ENCODE results near the gene EXOSC7.
"Not testable (repeated sequence)": the region's sequence is repeated elsewhere in the genome, so short reads cannot be mapped to it uniquely, and the experiment has no call there.

Gene EXOSC7

GRCh38 chr3:45053805-45054195 is 77.8 kb downstream of the EXOSC7 start:
- H3K36me3 Mint-ChIP-seq (ENCODE audit: low read depth); H3K4me3 Mint-ChIP-seq; H3K9me3 Mint-ChIP-seq; H3K27me3 Mint-ChIP-seq; H3K27ac Mint-ChIP-seq; intact Hi-C loops (cut with micrococcal nuclease): not testable (repeated sequence)
- H3K4me1 Mint-ChIP-seq (ENCODE audit: low read depth) = peaks cover 77% of the 10 kb centered on the region

GRCh38 chr3:45054196-45054857 is 78.3 kb downstream of the EXOSC7 start:
- Mint-ChIP-seq H3K27ac (no peak overlapping the region), H3K36me3 (ENCODE audit: low read depth) (no peaks in the 10 kb centered on the region), H3K27me3 (peaks cover 1% of the 10 kb centered on the region), H3K4me3 (no peak overlapping the region), H3K4me1 (ENCODE audit: low read depth) (peaks cover 73% of the 10 kb centered on the region), H3K9me3 (no peaks in the 10 kb centered on the region)
- intact Hi-C loops (cut with micrococcal nuclease) = no loop called here

GRCh38 chr3:45055032-45055410 is 79.0 kb downstream of the EXOSC7 start:
- Mint-ChIP-seq H3K4me3 (no peak overlapping the region), H3K27ac (no peak overlapping the region)
- intact Hi-C loops (cut with micrococcal nuclease) = loop anchor here (5.0 kb wide), 1 partner anchor 157 kb away; no protein-coding TSS in a partner anchor

GRCh38 chr3:45055411-45056143 is 79.5 kb downstream of the EXOSC7 start:
- H3K36me3 Mint-ChIP-seq (ENCODE audit: low read depth) = no peaks in the 10 kb centered on the region
- H3K4me1 Mint-ChIP-seq (ENCODE audit: low read depth) = peaks cover 61% of the 10 kb centered on the region
- no peaks in the 10 kb centered on the region for H3K9me3 Mint-ChIP-seq
- peaks cover 1% of the 10 kb centered on the region for H3K27me3 Mint-ChIP-seq
- H3K4me3 Mint-ChIP-seq = no peak overlapping the region
- intact Hi-C loops (cut with micrococcal nuclease) = loop anchor here (5.0 kb wide), 1 partner anchor 157 kb away; no protein-coding TSS in a partner anchor
- peak overlapping the region; percentile 20 for H3K27ac Mint-ChIP-seq

More at GRCh38 chr3:45055032-45055410, 79.0 kb downstream of the EXOSC7 start:
- H3K27me3 Mint-ChIP-seq = peaks cover 1% of the 10 kb centered on the region
- peaks cover 66% of the 10 kb centered on the region for H3K4me1 Mint-ChIP-seq (ENCODE audit: low read depth)
- no peaks in the 10 kb centered on the region for H3K36me3 Mint-ChIP-seq (ENCODE audit: low read depth)
- H3K9me3 Mint-ChIP-seq = no peaks in the 10 kb centered on the region

- H3K27me3 Mint-ChIP-seq = no peaks in the 10 kb centered on the region
- peak overlapping the region; percentile 46 for H3K27ac Mint-ChIP-seq
- no peak overlapping the region for H3K4me3 Mint-ChIP-seq
- no peaks in the 10 kb centered on the region for H3K9me3 Mint-ChIP-seq
- H3K4me1 Mint-ChIP-seq (ENCODE audit: low read depth) = peaks cover 66% of the 10 kb centered on the region
- no peaks in the 10 kb centered on the region for H3K36me3 Mint-ChIP-seq (ENCODE audit: low read depth)
- intact Hi-C loops (cut with micrococcal nuclease) = loop anchor here (5.0 kb wide), 1 partner anchor 156 kb away; no protein-coding TSS in a partner anchor
Observed at GRCh38 chr3:45056608-45057301, 80.7 kb downstream of the EXOSC7 start.

- H3K4me3 Mint-ChIP-seq = no peak overlapping the region
- intact Hi-C loops (cut with micrococcal nuclease) = loop anchor here (5.0 kb wide), 1 partner anchor 155 kb away; no protein-coding TSS in a partner anchor
- H3K27me3 Mint-ChIP-seq = no peaks in the 10 kb centered on the region
- H3K9me3 Mint-ChIP-seq = no peaks in the 10 kb centered on the region
- peak overlapping the region; percentile 46 for H3K27ac Mint-ChIP-seq
- H3K4me1 Mint-ChIP-seq (ENCODE audit: low read depth) = peaks cover 64% of the 10 kb centered on the region
- H3K36me3 Mint-ChIP-seq (ENCODE audit: low read depth) = no peaks in the 10 kb centered on the region
Observed at GRCh38 chr3:45057557-45057956, 81.5 kb downstream of the EXOSC7 start.

GRCh38 chr3:45059132-45059531 is 83.1 kb downstream of the EXOSC7 start:
- Mint-ChIP-seq H3K36me3 (ENCODE audit: low read depth) (no peaks in the 10 kb centered on the region), H3K27me3 (no peaks in the 10 kb centered on the region), H3K4me3 (no peak overlapping the region), H3K9me3 (no peaks in the 10 kb centered on the region), H3K27ac (peak overlapping the region; percentile 46), H3K4me1 (ENCODE audit: low read depth) (peaks cover 62% of the 10 kb centered on the region)
- intact Hi-C loops (cut with micrococcal nuclease) = loop anchor here (5.0 kb wide), 1 partner anchor 153 kb away; no protein-coding TSS in a partner anchor

GRCh38 chr3:45060165-45060892 is 84.3 kb downstream of the EXOSC7 start:
- Mint-ChIP-seq H3K9me3 (no peaks in the 10 kb centered on the region), H3K4me1 (ENCODE audit: low read depth) (peaks cover 66% of the 10 kb centered on the region), H3K27me3 (no peaks in the 10 kb centered on the region), H3K27ac (peak overlapping the region; percentile 94), H3K36me3 (ENCODE audit: low read depth) (no peaks in the 10 kb centered on the region), H3K4me3 (no peak overlapping the region)
- intact Hi-C loops (cut with micrococcal nuclease) = no loop called here
